ENCODE results near the gene NUP160.
"Not testable (repeated sequence)": the region's sequence is repeated elsewhere in the genome, so short reads cannot be mapped to it uniquely, and the experiment has no call there.

The NUP160 gene

DNA sequence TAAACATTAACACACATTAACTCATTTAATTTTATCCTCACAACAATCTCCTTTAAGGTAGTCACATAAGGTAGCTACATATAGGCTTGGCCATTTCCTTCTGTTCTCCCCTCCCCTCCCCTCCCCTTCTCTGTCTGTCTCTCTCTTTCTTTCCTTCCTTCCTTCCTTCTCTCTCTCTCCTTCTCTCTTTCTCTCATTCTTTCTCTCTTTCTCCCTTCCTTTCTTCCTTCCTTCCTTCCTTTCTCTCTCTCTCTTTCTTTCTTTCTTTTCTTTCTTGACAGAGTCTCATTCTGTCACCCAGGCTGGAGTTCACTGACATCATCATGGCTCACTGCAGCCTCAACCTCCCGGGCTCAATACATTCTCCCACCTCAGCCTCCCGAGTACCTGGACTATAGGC, 22.3 kb upstream of the NUP160 start:
- no peak overlapping the region for H3K4me3 ChIP-seq (ENCODE audit: low read length)
- no peak for TF ChIP-seq ZNF274 (IDR thresholded peaks at IDR 0.05; ENCODE audit: low read depth, low read length)

DNA sequence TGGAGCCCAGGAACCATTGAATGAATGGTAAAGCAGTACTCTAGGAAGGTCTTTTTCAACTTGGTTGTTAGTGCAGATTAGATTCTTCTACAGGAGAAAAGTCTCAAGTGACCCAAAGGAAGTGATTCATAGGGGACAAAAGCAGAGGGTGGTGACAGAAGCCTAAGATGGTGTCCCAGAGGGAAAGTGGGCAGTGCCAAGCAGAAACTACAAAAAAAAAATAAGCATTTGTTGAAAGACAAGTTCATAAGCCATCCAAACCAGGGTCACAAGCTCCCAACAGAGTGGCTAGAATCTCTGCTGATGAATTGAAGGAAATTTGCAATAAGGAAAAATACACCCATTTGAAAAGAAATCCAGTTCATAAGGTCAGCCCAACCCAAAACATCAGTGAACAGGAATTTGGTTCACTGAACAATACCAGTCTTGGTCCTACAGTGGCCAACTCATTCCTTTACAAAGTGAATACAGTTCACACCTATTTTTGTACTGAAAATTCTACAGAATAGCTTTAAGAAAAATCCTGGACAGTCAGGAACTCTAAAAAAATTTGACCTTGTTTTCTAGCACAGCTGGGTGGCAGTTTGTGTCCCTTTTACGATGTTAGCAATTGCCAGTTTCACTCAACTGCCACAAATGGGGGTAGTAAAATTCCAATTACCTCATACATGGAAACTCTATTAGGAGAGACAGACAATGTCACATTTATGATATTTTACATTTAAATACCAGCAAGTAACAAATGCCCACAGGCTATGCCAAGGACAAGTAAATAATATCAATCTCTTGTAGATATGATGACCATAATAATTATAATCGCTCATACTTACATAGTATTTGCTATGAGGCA, 21.6 kb upstream of the NUP160 start:
- TF ChIP-seq ZNF274 (IDR thresholded peaks at IDR 0.05; ENCODE audit: low read depth, low read length): no peak
- no peak overlapping the region for H3K4me3 ChIP-seq (ENCODE audit: low read length)

DNA sequence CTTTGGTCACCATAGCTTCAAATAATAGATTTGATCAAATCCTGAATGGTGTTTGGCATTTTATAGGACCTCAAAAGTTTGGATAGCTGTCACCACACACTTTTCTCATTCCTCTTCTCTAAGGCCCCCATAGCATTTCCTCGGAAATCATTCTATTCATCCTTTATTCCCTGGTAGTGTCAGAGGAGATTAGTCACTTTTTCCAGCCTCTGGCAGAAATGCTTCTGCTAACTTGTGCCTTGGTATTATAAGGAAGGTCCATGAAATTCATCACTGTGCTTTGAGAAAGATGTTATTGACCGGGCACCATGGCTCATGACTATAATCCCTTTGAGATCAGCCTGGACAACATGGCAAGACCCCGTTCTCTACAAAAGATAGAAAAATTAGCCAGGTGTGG, 19.7 kb upstream of the NUP160 start:
- no peak for TF ChIP-seq ZNF274 (IDR thresholded peaks at IDR 0.05; ENCODE audit: low read depth, low read length)
- no peak overlapping the region for H3K4me3 ChIP-seq (ENCODE audit: low read length)

DNA sequence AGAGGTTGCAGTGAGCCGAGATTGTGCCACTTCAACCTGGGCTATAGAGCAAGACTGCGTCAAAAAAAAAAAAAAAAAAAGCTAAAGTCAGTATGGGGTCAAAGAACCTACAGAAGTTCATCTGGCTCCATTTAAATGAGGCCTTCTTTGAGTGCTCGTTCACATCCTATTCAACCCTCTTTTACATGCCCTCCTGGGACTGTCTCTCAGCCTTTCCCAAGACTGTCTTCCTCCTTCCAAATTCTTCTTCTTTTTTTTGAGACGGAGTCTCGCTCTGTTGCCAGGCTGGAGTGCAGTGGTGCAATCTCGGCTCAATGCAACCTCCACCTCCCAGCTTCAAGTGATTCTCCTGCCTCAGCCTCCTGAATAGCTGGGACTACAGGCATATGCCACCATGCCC, 18.7 kb upstream of the NUP160 start:
- not testable (repeated sequence) for H3K4me3 ChIP-seq (ENCODE audit: low read length)

DNA sequence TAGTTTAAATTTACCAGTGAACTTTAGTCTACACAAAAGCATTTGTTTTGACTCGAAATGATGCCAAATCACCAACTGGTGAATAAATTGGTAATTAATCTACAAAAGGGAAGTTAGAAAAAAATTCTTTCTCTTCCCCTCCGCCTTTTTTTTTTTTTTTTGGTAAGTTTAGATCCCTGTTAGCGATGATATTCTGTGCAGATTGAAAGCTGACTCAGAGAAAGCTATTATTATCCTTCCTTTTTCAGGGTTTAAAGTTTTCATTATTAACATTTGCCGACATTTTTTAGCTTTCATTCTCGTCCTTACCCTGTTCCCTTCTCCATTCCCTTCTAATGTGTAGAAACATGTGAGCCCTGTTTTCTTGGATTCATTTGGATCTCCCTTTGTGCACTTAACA, 16.8 kb upstream of the NUP160 start:
- no peak overlapping the region for H3K4me3 ChIP-seq (ENCODE audit: low read length)
- no peak for TF ChIP-seq ZNF274 (IDR thresholded peaks at IDR 0.05; ENCODE audit: low read depth, low read length)

DNA sequence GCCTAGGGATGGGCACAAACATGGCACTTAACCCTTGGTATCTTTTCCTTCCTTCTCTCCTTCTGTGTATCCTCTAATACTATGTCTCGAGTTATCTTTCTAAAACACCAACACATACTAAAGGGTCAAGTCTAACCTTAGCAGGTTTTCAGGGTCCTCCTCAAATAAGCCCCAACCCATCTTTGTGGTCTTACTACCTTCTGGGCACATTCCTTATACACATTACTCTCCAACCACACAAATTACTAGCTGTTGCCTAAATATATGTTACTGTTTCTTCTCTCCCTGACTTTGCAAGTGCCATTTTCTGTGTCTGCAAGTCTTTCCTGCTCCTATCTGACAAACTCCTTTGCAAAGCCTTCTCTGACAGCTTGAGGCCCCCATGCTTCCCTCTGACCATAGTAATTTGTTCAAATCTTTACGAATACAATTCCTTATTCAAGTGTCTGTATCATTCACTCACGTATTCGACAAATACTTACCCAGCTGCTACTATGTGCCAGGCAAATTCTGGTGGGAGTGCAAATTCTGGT, 15.8 kb upstream of the NUP160 start:
- H3K4me3 ChIP-seq (ENCODE audit: low read length): no peak overlapping the region

DNA sequence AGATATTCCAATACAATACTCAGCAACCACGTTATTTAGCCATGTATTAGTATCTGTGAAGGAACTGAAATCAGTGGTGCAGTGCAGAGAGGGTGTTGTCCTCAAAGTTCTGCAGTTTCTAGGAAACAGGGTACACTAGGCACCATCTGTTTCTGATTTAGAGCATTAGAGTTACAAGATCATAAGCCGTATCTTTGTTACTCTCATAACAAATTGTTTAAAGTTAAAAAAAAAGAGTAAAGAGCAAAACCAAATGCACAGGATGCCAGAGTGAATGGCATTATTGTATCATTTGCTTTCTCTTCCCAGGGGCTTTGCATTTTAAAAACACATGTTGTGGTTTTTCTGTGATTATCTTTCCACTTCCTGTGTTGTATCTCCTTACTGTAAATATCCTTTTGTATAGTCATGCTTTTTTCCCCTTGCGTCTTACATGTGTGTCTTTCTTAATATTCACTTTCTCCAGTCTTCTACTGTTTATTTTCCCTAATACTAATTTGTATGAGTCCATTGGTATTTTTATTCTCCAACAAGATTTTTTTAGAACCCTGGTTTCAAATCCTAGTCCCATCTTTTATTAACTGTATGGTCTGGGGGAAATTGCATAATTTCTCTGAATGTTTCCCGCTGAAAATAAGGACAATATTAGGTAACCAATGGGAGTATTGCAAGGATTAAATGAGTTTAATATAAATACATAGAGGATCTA, 15.2 kb upstream of the NUP160 start:
- TF ChIP-seq ZNF274 (IDR thresholded peaks at IDR 0.05; ENCODE audit: low read depth, low read length): no peak
- no peak overlapping the region for H3K4me3 ChIP-seq (ENCODE audit: low read length)

More for the DNA sequence above, 15.8 kb upstream of the NUP160 start:
- no peak for TF ChIP-seq ZNF274 (IDR thresholded peaks at IDR 0.05; ENCODE audit: low read depth, low read length)

DNA sequence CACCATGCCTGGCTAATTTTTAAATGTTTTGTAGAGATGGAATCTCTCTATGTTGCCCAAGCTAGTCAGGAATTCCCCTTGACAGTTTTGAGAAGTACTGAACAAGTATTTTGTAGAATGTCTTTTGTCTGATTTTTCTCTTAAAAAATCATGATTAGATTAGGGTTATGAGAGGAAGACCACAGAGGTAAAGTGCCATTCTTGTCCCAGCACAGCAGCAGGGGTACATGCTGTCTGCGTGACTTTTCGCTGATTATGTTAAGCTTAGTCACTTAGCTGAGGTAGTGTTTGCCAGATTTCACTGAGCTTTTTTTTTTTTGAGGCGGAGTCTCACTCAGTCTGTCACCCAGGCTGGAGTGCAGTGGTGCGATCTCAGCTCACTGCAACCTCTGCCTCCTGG, 13.6 kb upstream of the NUP160 start:
- H3K4me3 ChIP-seq (ENCODE audit: low read length): no peak overlapping the region
- TF ChIP-seq ZNF274 (IDR thresholded peaks at IDR 0.05; ENCODE audit: low read depth, low read length): no peak

DNA sequence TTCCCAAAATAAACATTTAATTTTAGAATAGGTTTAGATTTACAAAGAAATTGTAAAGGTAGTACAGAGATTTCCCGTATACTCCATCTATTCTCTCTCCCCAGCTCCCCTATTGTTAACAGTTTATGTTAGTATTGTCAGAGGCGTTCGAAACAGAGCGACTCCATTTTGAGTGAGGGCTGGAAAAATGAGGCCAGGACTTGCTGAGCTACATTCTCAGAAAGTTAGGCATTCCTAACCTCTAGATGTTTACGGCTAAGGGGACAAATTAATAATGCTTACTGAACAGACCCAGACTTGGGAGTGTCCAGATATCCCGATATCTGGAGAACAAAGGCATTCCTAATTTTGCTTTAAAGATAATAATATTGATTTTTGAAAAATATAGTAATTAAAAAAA, 12.4 kb upstream of the NUP160 start:
- no peak overlapping the region for H3K4me3 ChIP-seq (ENCODE audit: low read length)
- no peak for TF ChIP-seq ZNF274 (IDR thresholded peaks at IDR 0.05; ENCODE audit: low read depth, low read length)

DNA sequence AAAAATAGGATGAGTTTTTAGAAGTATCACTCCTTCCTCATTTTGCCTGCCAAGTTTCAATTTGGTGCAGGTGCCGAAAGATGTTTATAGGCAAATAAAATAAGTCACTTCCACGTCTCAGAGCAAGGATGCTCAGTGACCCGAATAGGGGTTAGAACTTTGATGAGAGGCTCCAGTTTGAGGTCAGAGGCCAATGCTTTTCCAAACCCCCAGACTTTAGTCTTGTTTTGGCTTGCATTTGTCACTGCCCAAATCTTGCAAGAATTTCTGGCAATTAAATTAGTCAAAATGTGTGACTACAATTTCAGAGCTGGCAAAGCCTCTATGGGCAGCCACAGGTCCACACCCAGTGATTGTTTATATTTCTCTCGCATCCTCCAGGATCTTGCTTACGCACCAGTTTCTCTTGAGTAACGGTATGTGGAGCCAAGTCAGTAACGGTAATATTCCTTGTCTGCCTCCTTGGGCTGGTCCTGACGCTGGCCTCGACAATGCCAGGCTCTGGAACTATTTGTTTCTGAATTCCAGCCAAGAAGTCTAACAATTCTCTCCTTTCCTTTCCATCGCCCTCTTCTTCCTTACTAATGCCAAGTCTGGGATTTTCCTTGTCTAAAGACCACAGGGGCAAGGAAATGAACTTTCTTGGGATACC, 9.9 kb upstream of the NUP160 start:
- no peak for TF ChIP-seq ZNF274 (IDR thresholded peaks at IDR 0.05; ENCODE audit: low read depth, low read length)

DNA sequence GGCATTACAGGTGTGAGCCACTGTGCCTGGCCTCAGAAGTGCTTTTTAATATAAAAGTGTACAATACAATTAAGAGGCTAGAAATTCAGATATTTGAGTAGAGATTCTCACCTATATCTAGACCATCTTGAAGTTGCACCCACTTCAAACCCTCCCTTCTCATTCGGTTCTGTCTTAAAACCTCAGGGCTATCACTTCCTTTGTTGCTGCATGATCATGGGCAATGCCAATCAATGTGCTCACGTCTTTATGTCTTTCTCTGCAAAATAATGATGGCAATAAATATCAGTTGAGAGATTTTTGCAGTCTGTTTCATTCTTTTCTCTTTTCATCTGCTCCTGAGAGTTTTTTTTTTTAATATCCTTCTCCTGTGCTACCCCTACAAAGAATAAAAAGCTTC, 9.3 kb upstream of the NUP160 start:
- no peak overlapping the region for H3K4me3 ChIP-seq (ENCODE audit: low read length)
- TF ChIP-seq ZNF274 (IDR thresholded peaks at IDR 0.05; ENCODE audit: low read depth, low read length): no peak

More for the DNA sequence above, 9.9 kb upstream of the NUP160 start:
- no peak overlapping the region for H3K4me3 ChIP-seq (ENCODE audit: low read length)

DNA sequence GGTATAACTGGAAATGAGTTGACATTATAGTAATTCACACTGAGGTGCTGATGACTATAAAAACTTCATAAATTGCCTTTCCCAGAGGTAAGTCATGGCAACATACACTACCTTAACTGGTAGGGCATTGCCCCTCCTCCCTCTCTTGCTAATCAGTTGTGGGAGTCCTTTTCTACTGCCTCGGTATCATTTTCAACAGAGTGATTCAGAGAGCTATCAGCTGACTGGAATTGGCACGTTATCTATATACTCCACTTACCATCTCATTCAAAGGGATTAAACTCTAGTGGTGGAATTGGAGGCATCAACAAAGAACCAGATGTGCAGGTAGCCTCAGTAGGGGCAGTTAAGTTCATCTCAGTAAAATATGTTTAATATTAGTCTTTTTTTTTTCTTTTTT, 8.0 kb upstream of the NUP160 start:
- TF ChIP-seq ZNF274 (IDR thresholded peaks at IDR 0.05; ENCODE audit: low read depth, low read length): no peak
- no peak overlapping the region for H3K4me3 ChIP-seq (ENCODE audit: low read length)

DNA sequence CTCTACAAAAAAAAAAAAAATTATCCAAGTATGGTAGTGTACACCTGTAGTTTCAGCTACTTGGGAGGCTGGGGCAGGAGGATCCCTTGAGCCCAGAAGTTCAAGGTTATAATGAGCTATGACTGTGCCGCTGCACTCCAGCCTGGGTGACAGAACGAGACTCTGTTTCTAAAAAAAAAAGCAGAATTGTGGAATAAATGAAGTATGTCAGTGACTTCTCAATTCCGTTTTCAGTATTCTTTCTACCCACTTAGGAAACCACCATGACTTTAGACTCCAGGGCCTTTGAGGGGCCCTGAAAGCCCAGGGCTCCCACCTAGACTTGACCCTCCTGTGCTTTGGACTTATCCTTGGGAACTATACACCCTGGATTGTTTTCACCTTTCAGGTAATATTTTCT, 6.5 kb upstream of the NUP160 start:
- H3K4me3 ChIP-seq (ENCODE audit: low read length): no peak overlapping the region
- TF ChIP-seq ZNF274 (IDR thresholded peaks at IDR 0.05; ENCODE audit: low read depth, low read length): no peak

DNA sequence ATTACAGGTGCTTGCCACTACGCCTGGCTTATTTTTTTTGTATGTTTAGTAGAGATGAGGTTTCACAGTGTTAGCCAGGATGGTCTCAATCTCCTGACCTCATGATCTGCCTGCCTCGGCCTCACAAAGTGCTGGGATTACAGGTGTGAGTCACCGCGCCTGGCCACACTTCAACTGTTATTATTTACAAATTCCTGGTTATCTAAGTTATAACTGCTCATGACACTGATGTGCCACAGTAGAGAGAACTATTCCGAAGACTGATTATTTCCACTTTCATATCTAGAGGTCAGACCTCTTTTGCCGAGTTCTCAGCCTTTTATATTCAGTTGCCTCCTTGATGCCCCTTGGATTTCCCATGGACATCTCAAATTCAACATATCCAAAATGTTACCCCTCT, 3.9 kb upstream of the NUP160 start:
- TF ChIP-seq ZNF274 (IDR thresholded peaks at IDR 0.05; ENCODE audit: low read depth, low read length): no peak
- H3K4me3 ChIP-seq (ENCODE audit: low read length): no peak overlapping the region

DNA sequence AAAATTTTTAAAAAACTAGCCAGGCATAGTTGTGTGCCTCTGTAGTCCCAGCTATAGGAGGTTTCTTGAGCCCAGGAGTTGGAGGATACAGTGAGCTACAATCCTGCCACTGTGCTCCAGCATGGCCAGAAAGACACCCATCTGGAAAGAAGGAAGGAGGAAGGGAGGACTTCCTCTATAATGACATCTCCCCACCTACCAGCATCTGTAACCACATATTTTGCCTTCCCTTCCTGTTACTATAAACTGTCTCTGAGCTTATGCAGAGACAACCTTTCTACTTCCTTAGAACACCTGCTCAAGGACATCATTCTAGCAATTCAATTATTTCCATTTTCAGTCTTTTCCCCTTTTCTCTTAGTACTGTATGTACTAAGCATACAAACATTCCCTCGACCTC, 2.2 kb upstream of the NUP160 start:
- TF ChIP-seq ZNF274 (IDR thresholded peaks at IDR 0.05; ENCODE audit: low read depth, low read length): no peak
- H3K4me3 ChIP-seq (ENCODE audit: low read length): peak overlapping the region; percentile 10; the same call in 1 of the 2 replicates
